SK-N-SH (cell line): Measurements from ENCODE around the gene MAST4. TPM values are rescaled to one million over a fixed set of nuclear protein-coding genes. Genes with fewer than 3 reads are reported as not detected.
A peak's percentile ranks its signal among the peaks of the same experiment; 100 is the strongest.

Experiments
- CTCF ChIA-PET: fragments of 300-600, 350-600 bp; formaldehyde crosslinking; extraction: SDS; loops from one replicate; lab custom pipeline; 2021; lab: Yijun Ruan, JAX
- POLR2A ChIA-PET: fragments of 350-600 bp; sonication (Branson Sonifier 250); formaldehyde crosslinking; extraction: SDS; loops from one replicate; lab custom pipeline; 2020; ENCODE audit warnings: antibody characterized with exemption, inconsistent platforms; lab: Yijun Ruan, JAX
- DNase-seq: peaks from one replicate; pipeline ENCODE4 v3.0.0; 2012
- H2AFZ ChIP-seq: fragments of 200-600 bp; sonication (generic); 2 replicates; pipeline ENCODE4 v1.8.1; 2016; ENCODE audit warnings: antibody characterized with exemption, mild to moderate bottlenecking, low read depth
- H3F3A ChIP-seq: fragments of 200-600 bp; sonication (generic); replicated peaks from 2 replicates; pipeline ENCODE3; 2016; ENCODE audit warnings: antibody characterized with exemption, mild to moderate bottlenecking; ENCODE audit not compliant: insufficient read depth
- H3K27ac ChIP-seq, 2 experiments: fragments of 200-500 bp in 1 of 2; fragments of 200-600 bp in 1 of 2; sonication (Bioruptor generic) in 1 of 2; sonication (generic), shearing (Covaris generic) in 1 of 2; 2 replicates each; pipeline versions ENCODE4 v1.5.1 to v1.6.1; 2014 to 2016; ENCODE audit warnings: low read depth in 2 of 2, inconsistent platforms in 1 of 2, low read length in 1 of 2, mild to moderate bottlenecking in 1 of 2, mixed read lengths in 1 of 2
- H3K27me3 ChIP-seq: fragments of 200-600 bp; sonication (generic), shearing (Covaris generic); 2 replicates; pipeline ENCODE4 v1.6.1; 2016; ENCODE audit warnings: mixed run types; ENCODE audit not compliant: insufficient read depth
- H3K36me3 ChIP-seq, 2 experiments: fragments of 200-500 bp in 1 of 2; fragments of 200-600 bp in 1 of 2; sonication (Bioruptor generic) in 1 of 2; sonication (generic) in 1 of 2; replicated peaks in 1 of 2; 2 replicates each; pipeline versions ENCODE3 to v1.5.1; 2014 to 2016; ENCODE audit warnings: low read length in 1 of 2, mild to moderate bottlenecking in 1 of 2; ENCODE audit not compliant: insufficient read depth in 2 of 2, control insufficient read depth in 1 of 2
- H3K4me1 ChIP-seq, 2 experiments: fragments of 200-500 bp in 1 of 2; fragments of 200-600 bp in 1 of 2; sonication (Bioruptor generic) in 1 of 2; sonication (generic), shearing (Covaris generic) in 1 of 2; 2 replicates each; pipeline versions ENCODE4 v1.5.1 to v1.6.1; 2014 to 2016; ENCODE audit warnings: low read depth in 1 of 2, low read length in 1 of 2, mixed run types in 1 of 2; ENCODE audit not compliant: insufficient read depth in 2 of 2, control insufficient read depth in 1 of 2
- H3K4me2 ChIP-seq: fragments of 200-600 bp; sonication (generic), shearing (Covaris generic); 2 replicates; pipeline ENCODE4 v1.6.1; 2017; ENCODE audit warnings: mixed run types
- H3K4me3 ChIP-seq, 2 experiments: fragments of 200-500 bp in 1 of 2; fragments of 200-600 bp in 1 of 2; sonication (Bioruptor generic) in 1 of 2; sonication (generic), shearing (Covaris generic) in 1 of 2; 2 replicates each; pipeline versions ENCODE4 v1.5.1 to v1.8.1; 2014 to 2016; ENCODE audit warnings: low read depth in 2 of 2, inconsistent platforms in 1 of 2, low read length in 1 of 2, mild to moderate bottlenecking in 1 of 2, mixed read lengths in 1 of 2, moderate library complexity in 1 of 2
- H3K79me2 ChIP-seq: fragments of 200-600 bp; sonication (generic); 2 replicates; pipeline ENCODE4 v1.8.1; 2017; ENCODE audit warnings: mild to moderate bottlenecking; ENCODE audit not compliant: insufficient read depth
- H3K9ac ChIP-seq: fragments of 200-600 bp; sonication (generic); 2 replicates; pipeline ENCODE4 v1.6.1; 2017; ENCODE audit warnings: mixed run types
- H3K9me2 ChIP-seq: fragments of 200-600 bp; sonication (generic); 2 replicates; pipeline ENCODE4 v1.6.1; 2017; ENCODE audit warnings: mixed run types
- H3K9me3 ChIP-seq: fragments of 200-600 bp; sonication (generic); 2 replicates; pipeline ENCODE4 v1.6.1; 2017; ENCODE audit warnings: mixed run types, mild to moderate bottlenecking, moderate library complexity
- H4K20me1 ChIP-seq: fragments of 200-600 bp; sonication (generic); 2 replicates; pipeline ENCODE4 v1.6.1; 2017; ENCODE audit warnings: mild to moderate bottlenecking, mixed run types; ENCODE audit not compliant: insufficient read depth
- CHD2 ChIP-seq: fragments of 150-350 bp; IDR thresholded peaks from 2 replicates; pipeline ENCODE4 v1.6.1; 2018; ENCODE audit warnings: low read length; ENCODE audit not compliant: partially characterized antibody
- EP300 ChIP-seq, 2 experiments: IDR thresholded peaks; 2 replicates each; pipeline versions ENCODE4 v1.4.0 to v1.6.1; 2012; ENCODE audit warnings: borderline replicate concordance in 1 of 2, low read depth in 1 of 2, low read length in 1 of 2
- FOSL2 ChIP-seq: IDR thresholded peaks from 2 replicates; pipeline ENCODE4 v1.4.0; 2012; ENCODE audit warnings: low read depth, mild to moderate bottlenecking, moderate library complexity, borderline replicate concordance
- FOXJ3 ChIP-seq: sonication (generic); formaldehyde crosslinking; IDR thresholded peaks from 2 replicates; pipeline ENCODE4 v1.5.1; 2020; ENCODE audit warnings: mild to moderate bottlenecking, missing genetic modification reagents
- MXI1 ChIP-seq: IDR thresholded peaks from 2 replicates; pipeline ENCODE4 v1.6.1; 2012; ENCODE audit warnings: mild to moderate bottlenecking, low read depth, low read length, improper control_type of control experiment
- NFIC ChIP-seq: IDR thresholded peaks from 2 replicates; pipeline ENCODE4 v1.4.0; 2012; ENCODE audit warnings: borderline replicate concordance
- RAD21 ChIP-seq: IDR thresholded peaks from 2 replicates; pipeline ENCODE4 v1.6.1; 2012; ENCODE audit warnings: mild to moderate bottlenecking, low read length
- TCF12 ChIP-seq: IDR thresholded peaks from 2 replicates; pipeline ENCODE4 v1.4.0; 2012
- WGBS: methylation state at CpG from one replicate; pipeline ENCODE4 v1.1.6; 2017; ENCODE audit warnings: low lambda C conversion rate; 5-methylcytosine and 5-hydroxymethylcytosine counted together
- polyA plus RNA-seq, 3 experiments: library from polyadenylated mRNA; depleted of rRNA; stranded (reverse); fragments of >200 nt; gene quantifications; 2 replicates each; pipeline ENCODE4 v1.2.3, GENCODE V29; 2012
- TF ChIP-seq, protein P1 (sequence below): IDR thresholded peaks from 2 replicates; pipeline ENCODE4 v1.4.0; 2012; ENCODE audit warnings: low read depth, borderline replicate concordance

MAST4 gene
- polyA plus RNA-seq, 1 of the 3 experiments (the other 2 are of a cell fraction): 2.2 TPM

DNA sequence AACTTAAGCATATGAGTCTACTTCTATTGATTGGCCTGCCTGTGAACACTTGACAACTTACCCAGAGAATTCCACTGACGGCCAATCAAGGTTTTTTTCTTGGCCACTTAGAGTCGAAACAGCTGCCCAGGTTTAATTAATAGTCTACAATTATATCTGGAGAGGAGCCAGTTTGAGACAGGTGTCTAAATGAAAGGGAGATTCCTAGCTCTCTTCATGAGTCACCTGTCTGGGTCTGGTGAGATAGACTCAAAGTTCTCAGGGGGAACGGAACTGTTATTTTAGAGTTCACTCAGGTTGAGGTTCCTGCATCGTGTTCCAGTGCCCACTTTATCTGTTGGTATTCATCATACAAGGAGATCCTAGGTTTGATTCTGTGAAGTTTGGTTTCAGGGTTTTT, 489.4 kb downstream of the MAST4 start:
- CTCF ChIA-PET: no interaction called here
- Histone ChIP-seq H3K4me3 (no peak overlapping the region), H4K20me1 (no peaks in the 10 kb centered on the region), H3K27me3 (no peaks in the 10 kb centered on the region), H3K9me3 (no peaks in the 10 kb centered on the region), H3K9ac (no peak overlapping the region), H3K9me2 (no peaks in the 10 kb centered on the region), H3K79me2 (no peaks in the 10 kb centered on the region), H3K27ac (no peak overlapping the region), H3K4me1 (peaks cover 0 to 26% of the 10 kb centered on the region in 2 experiments; a peak in 2 of 4 replicates), H3K4me2 (no peak overlapping the region), H3F3A (no peaks in the 10 kb centered on the region), H2AFZ (no peak overlapping the region), H3K36me3 (no peaks in the 10 kb centered on the region)
- TF ChIP-seq CHD2 (no peak), MXI1 (no peak), RAD21 (no peak), NFIC (no peak)
- TF ChIP-seq, protein P1, sequence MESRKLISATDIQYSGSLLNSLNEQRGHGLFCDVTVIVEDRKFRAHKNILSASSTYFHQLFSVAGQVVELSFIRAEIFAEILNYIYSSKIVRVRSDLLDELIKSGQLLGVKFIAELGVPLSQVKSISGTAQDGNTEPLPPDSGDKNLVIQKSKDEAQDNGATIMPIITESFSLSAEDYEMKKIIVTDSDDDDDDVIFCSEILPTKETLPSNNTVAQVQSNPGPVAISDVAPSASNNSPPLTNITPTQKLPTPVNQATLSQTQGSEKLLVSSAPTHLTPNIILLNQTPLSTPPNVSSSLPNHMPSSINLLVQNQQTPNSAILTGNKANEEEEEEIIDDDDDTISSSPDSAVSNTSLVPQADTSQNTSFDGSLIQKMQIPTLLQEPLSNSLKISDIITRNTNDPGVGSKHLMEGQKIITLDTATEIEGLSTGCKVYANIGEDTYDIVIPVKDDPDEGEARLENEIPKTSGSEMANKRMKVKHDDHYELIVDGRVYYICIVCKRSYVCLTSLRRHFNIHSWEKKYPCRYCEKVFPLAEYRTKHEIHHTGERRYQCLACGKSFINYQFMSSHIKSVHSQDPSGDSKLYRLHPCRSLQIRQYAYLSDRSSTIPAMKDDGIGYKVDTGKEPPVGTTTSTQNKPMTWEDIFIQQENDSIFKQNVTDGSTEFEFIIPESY: no peak
- POLR2A ChIA-PET: no interaction called here
- no peak for DNase-seq
- WGBS: 79% methylated on average over 4 of the region's 4 CpGs

DNA sequence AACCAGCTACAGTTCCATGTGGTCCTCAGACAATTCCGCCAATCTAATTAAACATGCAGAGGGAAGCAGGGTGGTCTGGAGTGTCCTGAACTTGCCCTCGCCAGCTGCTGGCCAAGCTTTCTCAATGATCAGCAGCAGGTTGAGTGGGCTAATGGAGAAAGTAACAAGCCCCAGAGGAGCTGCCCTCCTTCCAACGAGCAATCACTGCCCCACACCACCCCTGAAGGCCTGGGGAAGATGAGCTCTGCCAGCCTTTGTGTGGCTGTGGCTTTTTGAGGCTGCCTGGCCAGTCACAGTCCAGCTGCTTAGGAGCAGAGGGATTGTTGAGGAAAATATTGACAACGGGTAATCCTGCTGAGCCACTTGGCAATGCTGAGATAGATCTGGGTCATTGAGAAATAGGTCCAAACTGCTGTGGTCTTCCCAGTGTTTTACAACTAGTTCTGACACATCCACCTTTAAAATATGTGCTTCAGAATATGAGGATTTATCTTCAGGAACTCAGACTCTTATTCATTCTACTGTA, 493.1 kb downstream of the MAST4 start:
- TF ChIP-seq, protein P1: no peak
- TF ChIP-seq FOSL2 (no peak), MXI1 (peak; percentile 55; the same call in 1 of the 2 replicates), EP300 (IDR thresholded peaks at IDR 0.05; ENCODE audit: borderline replicate concordance in 1 of 2, low read depth in 1 of 2, low read length in 1 of 2) (peak in 1 of 2 experiments; percentile 50; a peak in 1 of 4 replicates), TCF12 (no peak), FOXJ3 (CRISPR knock-in tag) (0 out of 2 replicates have a peak, but pooled peaks have one; percentile 4)
- Histone ChIP-seq H3K27me3 (no peaks in the 10 kb centered on the region), H3K9me3 (no peaks in the 10 kb centered on the region), H3K4me1 (peaks cover 2 to 28% of the 10 kb centered on the region in 2 experiments; a peak in 3 of 4 replicates), H3K9me2 (no peaks in the 10 kb centered on the region), H3F3A (no peaks in the 10 kb centered on the region), H3K36me3 (no peaks in the 10 kb centered on the region), H2AFZ (no peak overlapping the region), H3K79me2 (no peaks in the 10 kb centered on the region), H3K4me2 (no peak overlapping the region), H3K9ac (no peak overlapping the region), H4K20me1 (no peaks in the 10 kb centered on the region), H3K27ac (peak overlapping the region in 1 of 2 experiments; percentile 78; a peak in 2 of 4 replicates), H3K4me3 (no peak overlapping the region; a peak in 1 of 4 replicates)
- ChIA-PET POLR2A (interaction anchor here (0.6 kb wide), 1 partner anchor 85 kb away, joined by 3 read pairs; no protein-coding TSS in a partner anchor), CTCF (interaction anchor here (1.0 to 2.2 kb wide), 3 partner anchors 10 to 103 kb away, joined by 3 to 4 read pairs (median 4); no protein-coding TSS in a partner anchor)
- 89% methylated on average over 3 of the region's 4 CpGs for WGBS
- DNase-seq: peak; percentile 33
